Measurements from ENCODE around the gene HNF1A. TPM values are rescaled to one million over a fixed set of nuclear protein-coding genes. Genes with fewer than 3 reads are reported as not detected.

Gene HNF1A
- total and polyA plus RNA-seq, 2 donors (not counting 3 experiments of a cell fraction or from before 2014, with no cell fraction given) = not detected

- Histone ChIP-seq H2AFZ (ENCODE audit: low read depth, low read length) (no peak overlapping the region), H3K4me2 (ENCODE audit: insufficient read depth, low read length) (no peak overlapping the region), H3K9me1 (replicated peaks; ENCODE audit: control insufficient read depth, extremely low read depth, insufficient read depth, low read length) (no peaks in the 10 kb centered on the region), H3K27me3 (ENCODE audit: control insufficient read depth in 2 of 2, insufficient read depth in 2 of 2, low read length in 2 of 2) (no peaks in the 10 kb centered on the region), H3K9ac (replicated peaks; ENCODE audit: extremely low read depth, insufficient read depth, low read length) (no peak overlapping the region), H3K36me3 (ENCODE audit: control insufficient read depth in 2 of 2, extremely low read depth in 1 of 2, insufficient read depth in 2 of 2, low read length in 2 of 2) (peaks cover 3% of the 10 kb centered on the region in 2 experiments), H3K4me3 (replicated peaks in 1 of 3; ENCODE audit: insufficient read depth in 1 of 3, low read depth in 1 of 3, low read length in 3 of 3) (no peak overlapping the region), H3K4me1 (ENCODE audit: control insufficient read depth, extremely low read depth, insufficient read depth, low read length) (no peaks in the 10 kb centered on the region), H3K79me2 (ENCODE audit: control insufficient read depth, insufficient read depth, low read length) (no peaks in the 10 kb centered on the region), H4K20me1 (replicated peaks; ENCODE audit: control insufficient read depth, extremely low read depth, insufficient read depth, low read length) (no peaks in the 10 kb centered on the region), H3K27ac (ENCODE audit: insufficient read depth, low read depth, low read length) (no peak overlapping the region), H3K9me3 (replicated peaks; ENCODE audit: control insufficient read depth, insufficient read depth, low read length) (no peaks in the 10 kb centered on the region)
- CTCF ChIA-PET = interaction anchor here (0.7 kb wide), 1 partner anchor 27 kb away, joined by 3 read pairs; no protein-coding TSS in a partner anchor
- POLR2A ChIA-PET = no interaction called here
- no peak for FAIRE-seq
- TF ChIP-seq CTCF (IDR thresholded peaks at IDR 0.05; ENCODE audit: extremely low read depth in 1 of 2, insufficient read depth in 1 of 2, low read depth in 1 of 2, low read length in 2 of 2) = no peak
- TF ChIP-seq MAX (IDR thresholded peaks at IDR 0.05; ENCODE audit: insufficient read depth, insufficient read length) = no peak
- no peak for TF ChIP-seq EZH2 (IDR thresholded peaks at IDR 0.05; ENCODE audit: borderline replicate concordance, low read depth, low read length, severe bottlenecking)
- no peak for TF ChIP-seq GATA2 (IDR thresholded peaks at IDR 0.05; ENCODE audit: insufficient read depth, insufficient read length, low read depth, low read length)
- no peak for TF ChIP-seq POLR2AphosphoS5 (IDR thresholded peaks at IDR 0.05; ENCODE audit: insufficient read depth, low read depth, low read length)
- TF ChIP-seq MYC (IDR thresholded peaks at IDR 0.05; ENCODE audit: low read depth, low read length) = no peak
- no peak for TF ChIP-seq FOS (IDR thresholded peaks at IDR 0.05; ENCODE audit: borderline replicate concordance, insufficient read depth, low read length)
- TF ChIP-seq POLR2A (IDR thresholded peaks at IDR 0.05; ENCODE audit: low read depth, low read length) = no peak
- no peak for TF ChIP-seq JUN (IDR thresholded peaks at IDR 0.05; ENCODE audit: borderline replicate concordance, insufficient read depth, insufficient read length, low read depth)
- intact Hi-C loops (cut with micrococcal nuclease) (no loop called here), dilution Hi-C loops (cut with MboI; ENCODE audit: extremely low pct_ligation_motif_present, low sequenced_read_pairs) (no loop called here)
- BruUV-seq (replicated peaks) = no TSS peak
- DNase-seq (ENCODE audit: low read depth, low spot score) = no peak
Observed at GRCh38 chr12:120998435-120998834, 20.1 kb downstream of the HNF1A start.

Measured in endothelial cell of umbilical vein (primary cell).